HG03135 (cell line): ENCODE measurements around the gene SLC26A8.
"Not testable (repeated sequence)": the region's sequence is repeated elsewhere in the genome, so short reads cannot be mapped to it uniquely, and the experiment has no call there.

Experiments used
- ATAC-seq: cut with Tn5 transposase; IDR thresholded peaks from one replicate; pipeline ENCODE4 v1.9.1; 2021; ENCODE audit warnings: mild to moderate bottlenecking, moderate library complexity; ENCODE audit not compliant: unreplicated experiment

Gene SLC26A8

DNA sequence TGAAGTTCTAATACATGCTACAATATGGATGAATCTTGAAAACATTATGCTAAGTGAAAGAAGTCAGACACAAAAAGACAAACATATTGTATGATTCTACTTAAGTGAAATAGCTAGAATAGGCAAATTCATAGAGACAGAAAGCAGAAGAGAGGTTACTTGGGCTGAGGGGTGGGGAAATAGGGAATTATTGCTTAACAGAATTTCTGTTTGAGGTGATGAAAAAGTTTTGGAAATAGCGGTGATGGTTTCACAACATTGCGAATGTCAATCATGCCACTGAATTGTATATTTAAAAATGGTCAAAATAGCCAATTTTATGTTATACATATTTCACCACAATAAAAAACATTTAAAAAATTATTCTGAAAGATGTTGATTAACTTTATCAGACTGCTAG lies 6.1 kb downstream of the SLC26A8 start:
- no peak for ATAC-seq

DNA sequence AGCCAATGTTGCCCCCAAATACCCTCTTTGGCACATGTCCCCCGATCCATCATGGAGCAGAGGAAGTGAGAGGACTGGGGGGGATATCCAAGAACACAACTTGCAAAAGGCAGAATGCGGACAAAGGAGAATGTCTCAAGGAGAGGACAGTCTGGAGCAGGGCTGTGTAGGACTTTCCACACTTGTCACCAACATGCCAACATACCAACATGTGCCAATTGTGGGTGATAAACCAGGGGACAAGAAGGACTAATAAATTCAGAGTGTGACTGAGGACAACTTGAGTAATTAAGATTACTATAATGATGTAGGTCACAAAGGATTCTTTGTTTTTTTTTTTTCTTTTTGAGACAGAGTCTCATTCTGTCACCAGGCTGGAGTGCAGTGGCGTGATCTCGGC lies 8.8 kb downstream of the SLC26A8 start:
- no peak for ATAC-seq

DNA sequence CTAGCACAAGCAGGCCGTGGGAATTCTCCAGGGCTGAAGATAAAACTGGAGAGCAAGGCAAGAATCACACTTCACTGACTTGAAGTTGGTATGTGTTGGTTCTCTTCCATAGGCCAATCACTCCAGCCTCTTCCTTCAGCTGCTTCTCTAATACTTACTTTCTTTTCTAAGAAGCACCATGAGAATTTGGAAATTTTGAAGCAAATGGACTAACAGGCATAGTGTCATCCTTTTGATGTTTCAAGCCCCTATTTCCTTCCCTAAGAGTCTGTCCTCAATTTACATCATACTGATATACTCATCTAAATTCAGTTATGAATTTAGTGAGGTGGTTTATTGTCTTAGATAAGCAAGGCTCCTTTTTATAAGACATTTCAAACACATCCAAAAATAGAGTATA lies 24.0 kb downstream of the SLC26A8 start:
- ATAC-seq = no peak

DNA sequence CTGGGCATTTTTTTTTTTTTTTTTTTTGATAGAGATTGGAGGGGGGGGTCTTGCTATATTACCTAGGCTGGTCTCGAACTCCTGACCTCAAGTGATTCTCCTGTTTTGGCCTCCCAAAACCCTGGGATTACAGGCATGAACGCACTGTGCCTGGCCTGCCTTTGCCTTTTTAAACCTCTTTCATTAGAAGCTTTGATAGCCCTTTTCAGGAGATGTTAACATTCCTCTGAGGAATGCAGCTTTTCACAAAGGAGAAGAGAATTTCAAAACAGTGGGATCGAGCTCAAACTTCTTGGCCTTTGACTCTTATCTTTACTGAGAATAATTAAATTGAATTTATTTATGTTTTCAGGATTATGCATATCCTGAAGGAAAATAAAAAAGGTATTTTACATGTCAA lies 31.3 kb downstream of the SLC26A8 start:
- no peak for ATAC-seq

- ATAC-seq = not testable (repeated sequence)
Measured at GRCh38 chr6:35988047-35988446, 36.4 kb downstream of the SLC26A8 start.

- no peak for ATAC-seq
Measured at GRCh38 chr6:35984701-35985100, 39.7 kb downstream of the SLC26A8 start.

- ATAC-seq = no peak
Measured at GRCh38 chr6:35980991-35981645, 43.3 kb downstream of the SLC26A8 start.

- not testable (repeated sequence) for ATAC-seq
Measured at GRCh38 chr6:35980126-35980525, 44.3 kb downstream of the SLC26A8 start.

GRCh38 chr6:35977308-35977707 lies 47.1 kb downstream of the SLC26A8 start:
- ATAC-seq = no peak

- ATAC-seq = no peak
Measured at GRCh38 chr6:35973670-35974222, 50.7 kb downstream of the SLC26A8 start.

DNA sequence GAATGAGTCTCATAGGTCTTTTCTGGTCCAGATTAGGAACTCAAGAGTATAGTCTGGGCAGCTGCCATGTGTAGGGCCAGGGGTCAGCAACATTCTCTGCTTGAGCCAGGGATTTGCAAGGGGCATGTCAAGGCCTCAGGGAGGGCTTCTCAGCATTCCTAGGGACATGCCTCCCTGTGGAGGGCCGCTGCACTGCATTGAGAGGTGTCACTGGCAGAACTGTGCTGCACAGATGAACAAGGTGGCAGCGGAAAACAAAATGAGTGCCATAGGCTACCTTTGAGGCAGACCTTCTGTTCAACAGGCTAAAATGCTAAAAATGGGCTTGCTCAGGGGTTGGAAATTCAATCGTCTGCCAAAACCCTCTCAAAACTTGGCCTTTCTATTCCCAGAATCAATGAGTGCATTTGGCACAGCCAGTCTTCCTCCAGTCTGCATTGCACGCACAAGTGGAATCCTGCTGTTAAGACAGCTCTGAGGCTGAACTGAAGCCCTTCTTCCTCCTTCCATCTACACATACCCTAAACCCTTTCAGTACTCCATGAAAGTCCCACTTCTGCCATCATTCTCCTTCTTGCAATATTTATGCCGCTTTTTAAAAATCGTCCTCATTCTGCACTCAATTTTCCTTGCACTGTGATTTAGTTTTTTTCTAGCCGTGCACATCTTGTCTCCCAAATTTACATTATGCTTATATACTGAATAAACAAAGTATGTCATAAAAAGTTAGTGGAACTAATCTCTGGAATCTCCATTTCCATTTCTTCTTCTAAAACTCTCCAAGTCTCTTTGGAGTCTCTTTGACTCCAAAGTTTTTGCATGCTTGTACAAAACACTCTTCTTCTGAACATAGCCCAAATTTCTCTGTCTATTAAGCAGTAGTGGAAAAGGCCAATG lies 51.7 kb downstream of the SLC26A8 start:
- no peak for ATAC-seq

GRCh38 chr6:35970181-35970580 lies 54.3 kb downstream of the SLC26A8 start:
- no peak for ATAC-seq

- no peak for ATAC-seq
Measured at GRCh38 chr6:35969646-35970045, 54.8 kb downstream of the SLC26A8 start.

GRCh38 chr6:35968821-35969220 lies 55.6 kb downstream of the SLC26A8 start:
- no peak for ATAC-seq

DNA sequence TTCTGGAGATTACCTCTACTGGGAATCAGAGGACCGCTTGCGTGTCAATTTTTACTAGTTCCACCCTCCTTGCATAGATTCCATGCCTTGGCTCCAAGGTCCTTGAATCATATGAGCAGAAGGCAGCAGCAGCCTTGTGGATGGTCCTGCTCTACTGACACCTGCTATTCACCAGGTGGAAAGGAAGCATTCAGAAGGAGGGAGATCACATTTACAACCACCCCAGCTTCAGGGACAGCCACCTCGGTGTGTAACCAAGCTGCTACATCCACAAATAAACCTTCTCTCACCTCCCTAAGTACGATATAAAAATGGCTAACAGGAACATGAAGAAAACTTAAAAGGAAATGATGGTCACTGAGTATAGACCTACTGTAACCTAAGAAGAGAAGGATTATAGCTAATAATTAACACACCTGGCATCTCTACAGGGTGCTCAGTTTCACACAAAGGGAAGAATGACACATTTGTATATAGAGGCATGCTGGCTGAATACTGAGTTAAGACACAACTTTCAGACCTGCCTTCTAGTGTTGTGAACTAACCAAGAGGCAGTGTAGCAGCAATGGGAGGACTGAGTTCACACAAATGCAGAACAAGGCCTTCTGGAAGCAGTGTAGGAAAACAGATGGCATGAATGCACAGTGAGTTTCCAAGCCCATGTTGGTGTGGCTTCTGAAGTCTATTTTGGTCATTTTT lies 57.2 kb downstream of the SLC26A8 start:
- ATAC-seq = no peak

DNA sequence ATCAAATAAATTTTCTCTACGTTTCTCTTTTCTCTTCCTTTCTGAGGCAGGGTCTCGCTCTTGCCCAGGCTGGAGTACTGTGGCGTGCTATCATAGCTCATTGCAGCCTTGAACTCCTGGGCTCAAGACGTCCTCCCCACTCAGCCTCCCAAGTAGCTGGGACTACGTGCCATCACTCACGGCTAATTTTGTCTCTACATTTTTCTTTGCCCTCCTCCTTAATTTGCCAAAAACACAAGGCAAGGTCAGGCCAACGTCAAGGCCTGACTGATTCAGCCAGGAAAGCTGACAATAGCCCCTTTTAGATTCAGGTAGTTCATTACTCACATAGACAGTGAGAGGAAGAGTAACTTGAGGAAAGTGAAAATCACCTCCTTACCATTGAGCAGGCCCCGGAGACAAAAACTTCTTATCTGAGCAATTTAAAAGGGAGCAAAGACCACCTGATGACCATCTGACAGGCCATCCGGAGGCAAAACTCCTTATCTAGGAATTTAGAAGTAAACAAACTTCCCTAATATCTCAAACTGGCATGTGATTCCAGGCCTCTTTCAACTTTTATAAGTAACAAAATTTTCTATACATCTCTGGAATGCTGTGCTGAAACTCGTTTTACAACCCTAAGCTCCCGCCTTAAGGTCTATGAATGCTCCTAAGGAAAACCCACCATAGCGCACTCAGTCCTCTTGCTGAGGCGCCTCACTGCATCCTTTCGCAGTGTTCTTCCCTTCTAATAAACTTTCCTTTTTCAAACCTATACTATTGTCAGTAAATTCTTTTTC lies 61.5 kb downstream of the SLC26A8 start:
- ATAC-seq = no peak

DNA sequence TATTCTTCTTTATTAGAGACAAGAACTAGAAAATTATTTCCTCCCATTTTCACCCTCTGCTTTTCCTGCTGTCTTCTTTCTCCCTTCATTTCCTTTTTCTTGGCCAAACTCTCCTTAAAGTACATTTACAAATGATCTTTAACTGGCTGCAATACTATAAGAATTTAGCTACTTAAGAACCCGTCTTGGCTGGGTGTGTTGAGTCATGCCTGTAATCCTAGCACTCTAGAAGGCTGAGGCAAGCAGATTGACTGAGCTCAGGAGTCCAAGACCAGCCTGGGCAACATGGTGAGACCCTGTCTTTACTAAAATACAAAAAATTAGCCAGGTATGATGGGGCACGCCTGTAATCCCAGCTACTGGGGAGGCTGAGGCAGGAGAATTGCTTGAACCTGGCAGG lies 64.3 kb downstream of the SLC26A8 start:
- no peak for ATAC-seq

- ATAC-seq = no peak
Measured at GRCh38 chr6:35955970-35956369, 68.5 kb downstream of the SLC26A8 start.

- ATAC-seq = no peak
Measured at GRCh38 chr6:35955521-35955920, 68.9 kb downstream of the SLC26A8 start.

- no peak for ATAC-seq
Measured at GRCh38 chr6:35955071-35955470, 69.4 kb downstream of the SLC26A8 start.

- ATAC-seq = no peak
Measured at GRCh38 chr6:35954333-35954732, 70.1 kb downstream of the SLC26A8 start.
